Measurements from ENCODE around the gene THRB.

The THRB gene

GRCh38 chr3:24264748-24265158, 229.9 kb downstream of the THRB start:
- CTCF ChIA-PET: interaction anchor here (0.6 to 1.8 kb wide), 13 partner anchors 8 to 1892 kb away, joined by 3 to 6 read pairs (median 3); no protein-coding TSS in a partner anchor
- H3K4me3 ChIP-seq (ENCODE audit: low read depth, low read length): no peak overlapping the region
- no peak overlapping the region for H3K27ac ChIP-seq (ENCODE audit: extremely low read depth, low read depth, low read length)
- POLR2A ChIA-PET: no interaction called here
- H3K9me3 ChIP-seq (ENCODE audit: control insufficient read depth, insufficient read depth, low read depth, low read length): no peaks in the 10 kb centered on the region
- H3K36me3 ChIP-seq (ENCODE audit: control insufficient read depth in 2 of 2, insufficient read depth in 1 of 2, low read length in 2 of 2): no peaks in the 10 kb centered on the region
- H3K4me1 ChIP-seq (ENCODE audit: control insufficient read depth, insufficient read depth, low read length): no peaks in the 10 kb centered on the region
- peak; percentile 15; the same call in 1 of the 2 replicates for TF ChIP-seq ZBTB20 (tag by site-specific recombination; IDR thresholded peaks at IDR 0.05)
- TF ChIP-seq ZBTB21 (tag by site-specific recombination; IDR thresholded peaks at IDR 0.05): no peak
- TF ChIP-seq YY1 (tag by site-specific recombination; IDR thresholded peaks at IDR 0.05): no peak
- TF ChIP-seq GLIS1 (tag by site-specific recombination; IDR thresholded peaks at IDR 0.05): no peak
- TF ChIP-seq ZNF654 (tag by site-specific recombination; IDR thresholded peaks at IDR 0.05; ENCODE audit: low read depth): peak; percentile 83
- no peak for TF ChIP-seq ZNF510 (tag by site-specific recombination; IDR thresholded peaks at IDR 0.05; ENCODE audit: insufficient replicate concordance)
- 0 out of 2 replicates have a peak, but pooled peaks have one; percentile 58 for TF ChIP-seq ZNF2 (tag by site-specific recombination; IDR thresholded peaks at IDR 0.05)
- TF ChIP-seq ZFHX2 (tag by site-specific recombination; conservative IDR thresholded peaks at IDR 0.05): peak; percentile 70
- TF ChIP-seq REPIN1 (tag by site-specific recombination; IDR thresholded peaks at IDR 0.05; ENCODE audit: low read depth): no peak
- TF ChIP-seq ZSCAN23 (tag by site-specific recombination; IDR thresholded peaks at IDR 0.05): no peak
- peak; percentile 62; the same call in 1 of the 2 replicates for TF ChIP-seq ZNF76 (tag by site-specific recombination; IDR thresholded peaks at IDR 0.05; ENCODE audit: borderline replicate concordance, low read depth)
- no peak for TF ChIP-seq KLF1 (tag by site-specific recombination; IDR thresholded peaks at IDR 0.05)
- TF ChIP-seq ATF2 (tag by site-specific recombination; IDR thresholded peaks at IDR 0.05; ENCODE audit: low read depth): peak; percentile 13; the same call in 1 of the 2 replicates
- TF ChIP-seq ZIC2 (tag by site-specific recombination; IDR thresholded peaks at IDR 0.05): no peak
- TF ChIP-seq ZNF561 (tag by site-specific recombination; IDR thresholded peaks at IDR 0.05; ENCODE audit: borderline replicate concordance): no peak
- TF ChIP-seq CTCF (tag by site-specific recombination; IDR thresholded peaks at IDR 0.05): peak; percentile 41; the same call in 1 of the 2 replicates
- no peak for TF ChIP-seq ZNF529 (tag by site-specific recombination; IDR thresholded peaks at IDR 0.05; ENCODE audit: insufficient replicate concordance)
- TF ChIP-seq EGR2 (tag by site-specific recombination; IDR thresholded peaks at IDR 0.05; ENCODE audit: low read depth): peak; percentile 54; the same call in 1 of the 2 replicates
- TF ChIP-seq ZSCAN18 (tag by site-specific recombination; IDR thresholded peaks at IDR 0.05): no peak
- 0 out of 2 replicates have a peak, but pooled peaks have one; percentile 8 for TF ChIP-seq PRDM10 (tag by site-specific recombination; IDR thresholded peaks at IDR 0.05)
- 0 out of 2 replicates have a peak, but pooled peaks have one; percentile 23 for TF ChIP-seq ZBTB8A (tag by site-specific recombination; IDR thresholded peaks at IDR 0.05)
- peak; percentile 51; the same call in 1 of the 2 replicates for TF ChIP-seq ZNF660 (tag by site-specific recombination; IDR thresholded peaks at IDR 0.05)
- TF ChIP-seq ZNF366 (tag by site-specific recombination; conservative IDR thresholded peaks at IDR 0.05): no peak
- peak; percentile 56; the same call in 1 of the 2 replicates for TF ChIP-seq SP7 (tag by site-specific recombination; IDR thresholded peaks at IDR 0.05)
- TF ChIP-seq ZNF558 (tag by site-specific recombination; IDR thresholded peaks at IDR 0.05): no peak
- TF ChIP-seq ZNF266 (tag by site-specific recombination; IDR thresholded peaks at IDR 0.05; ENCODE audit: low read depth): no peak
- TF ChIP-seq ZNF580 (tag by site-specific recombination; IDR thresholded peaks at IDR 0.05): 0 out of 2 replicates have a peak, but pooled peaks have one; percentile 50
- TF ChIP-seq WT1 (tag by site-specific recombination; IDR thresholded peaks at IDR 0.05): no peak
- TF ChIP-seq KLF9 (tag by site-specific recombination; IDR thresholded peaks at IDR 0.05; ENCODE audit: low read depth): no peak
- TF ChIP-seq ZNF362 (tag by site-specific recombination; IDR thresholded peaks at IDR 0.05): peak; percentile 88
